ENCODE data around the gene LRRK1.

DNA sequence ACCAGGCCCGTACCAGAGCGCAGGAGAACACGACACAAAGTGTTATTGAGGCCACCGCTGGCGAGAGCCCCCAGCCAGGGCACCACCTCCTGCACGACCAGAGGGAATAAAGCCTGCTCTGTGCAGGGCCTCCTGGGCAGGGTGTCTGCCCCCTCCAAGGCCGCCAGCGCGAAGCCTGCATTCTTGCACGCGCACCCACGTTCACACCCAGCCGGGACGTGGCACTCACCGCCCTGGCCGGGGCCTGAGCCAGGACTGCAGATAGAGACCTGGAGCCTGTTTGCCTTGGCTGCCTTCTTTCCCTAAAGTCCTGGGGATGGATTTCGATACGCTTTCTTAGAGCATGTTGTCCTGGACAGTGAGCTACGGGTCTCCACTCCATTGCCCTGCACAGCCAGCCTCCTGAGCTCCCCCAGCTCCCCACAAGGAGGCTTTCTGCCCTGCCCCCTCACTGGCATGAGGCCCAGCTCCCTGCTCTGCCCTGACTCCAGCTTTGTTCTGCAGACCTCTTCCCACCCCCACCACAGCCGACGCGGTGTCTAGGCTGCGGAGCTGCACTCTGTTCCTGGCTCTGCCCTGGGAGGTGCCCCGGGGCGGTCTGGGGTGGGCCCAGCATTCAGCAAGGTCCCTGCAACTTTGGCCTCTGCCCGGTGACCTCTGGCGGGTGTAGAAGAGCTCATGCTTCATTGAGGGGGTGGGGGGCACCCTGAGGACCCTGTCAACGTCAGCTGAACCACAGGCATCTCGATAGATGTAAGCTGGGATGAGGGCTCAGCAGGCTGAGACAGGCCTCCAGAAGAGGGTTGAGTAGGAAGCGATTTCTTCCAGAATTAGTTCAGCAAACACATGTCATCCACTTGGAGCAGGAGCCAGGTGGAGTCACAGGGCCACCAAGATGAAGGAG is 145.0 kb downstream of the LRRK1 start:
- TF ChIP-seq EZH2phosphoT487 (IDR thresholded peaks at IDR 0.05; ENCODE audit: borderline replicate concordance, low read depth) = no peak
- no peak for TF ChIP-seq SIN3A (IDR thresholded peaks at IDR 0.05; ENCODE audit: borderline replicate concordance, low read depth, low read length)
- TF ChIP-seq, protein P1, sequence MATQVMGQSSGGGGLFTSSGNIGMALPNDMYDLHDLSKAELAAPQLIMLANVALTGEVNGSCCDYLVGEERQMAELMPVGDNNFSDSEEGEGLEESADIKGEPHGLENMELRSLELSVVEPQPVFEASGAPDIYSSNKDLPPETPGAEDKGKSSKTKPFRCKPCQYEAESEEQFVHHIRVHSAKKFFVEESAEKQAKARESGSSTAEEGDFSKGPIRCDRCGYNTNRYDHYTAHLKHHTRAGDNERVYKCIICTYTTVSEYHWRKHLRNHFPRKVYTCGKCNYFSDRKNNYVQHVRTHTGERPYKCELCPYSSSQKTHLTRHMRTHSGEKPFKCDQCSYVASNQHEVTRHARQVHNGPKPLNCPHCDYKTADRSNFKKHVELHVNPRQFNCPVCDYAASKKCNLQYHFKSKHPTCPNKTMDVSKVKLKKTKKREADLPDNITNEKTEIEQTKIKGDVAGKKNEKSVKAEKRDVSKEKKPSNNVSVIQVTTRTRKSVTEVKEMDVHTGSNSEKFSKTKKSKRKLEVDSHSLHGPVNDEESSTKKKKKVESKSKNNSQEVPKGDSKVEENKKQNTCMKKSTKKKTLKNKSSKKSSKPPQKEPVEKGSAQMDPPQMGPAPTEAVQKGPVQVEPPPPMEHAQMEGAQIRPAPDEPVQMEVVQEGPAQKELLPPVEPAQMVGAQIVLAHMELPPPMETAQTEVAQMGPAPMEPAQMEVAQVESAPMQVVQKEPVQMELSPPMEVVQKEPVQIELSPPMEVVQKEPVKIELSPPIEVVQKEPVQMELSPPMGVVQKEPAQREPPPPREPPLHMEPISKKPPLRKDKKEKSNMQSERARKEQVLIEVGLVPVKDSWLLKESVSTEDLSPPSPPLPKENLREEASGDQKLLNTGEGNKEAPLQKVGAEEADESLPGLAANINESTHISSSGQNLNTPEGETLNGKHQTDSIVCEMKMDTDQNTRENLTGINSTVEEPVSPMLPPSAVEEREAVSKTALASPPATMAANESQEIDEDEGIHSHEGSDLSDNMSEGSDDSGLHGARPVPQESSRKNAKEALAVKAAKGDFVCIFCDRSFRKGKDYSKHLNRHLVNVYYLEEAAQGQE (IDR thresholded peaks at IDR 0.05; ENCODE audit: low read depth, low read length) = no peak
- no peak for TF ChIP-seq POLR2AphosphoS5 (IDR thresholded peaks at IDR 0.05; ENCODE audit: low read depth, low read length)
- TF ChIP-seq YY1 (IDR thresholded peaks at IDR 0.05; ENCODE audit: low read depth) = no peak
- TF ChIP-seq, protein P2, sequence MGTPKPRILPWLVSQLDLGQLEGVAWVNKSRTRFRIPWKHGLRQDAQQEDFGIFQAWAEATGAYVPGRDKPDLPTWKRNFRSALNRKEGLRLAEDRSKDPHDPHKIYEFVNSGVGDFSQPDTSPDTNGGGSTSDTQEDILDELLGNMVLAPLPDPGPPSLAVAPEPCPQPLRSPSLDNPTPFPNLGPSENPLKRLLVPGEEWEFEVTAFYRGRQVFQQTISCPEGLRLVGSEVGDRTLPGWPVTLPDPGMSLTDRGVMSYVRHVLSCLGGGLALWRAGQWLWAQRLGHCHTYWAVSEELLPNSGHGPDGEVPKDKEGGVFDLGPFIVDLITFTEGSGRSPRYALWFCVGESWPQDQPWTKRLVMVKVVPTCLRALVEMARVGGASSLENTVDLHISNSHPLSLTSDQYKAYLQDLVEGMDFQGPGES (IDR thresholded peaks at IDR 0.05; ENCODE audit: low read depth, low read length) = no peak
- no peak for TF ChIP-seq TCF12 (IDR thresholded peaks at IDR 0.05)
